ENCODE results near the gene CPNE1. TPM values are rescaled to one million over a fixed set of nuclear protein-coding genes. Genes with fewer than 3 reads are reported as not detected.

CPNE1 gene
- total and polyA plus RNA-seq, 10 of the 15 experiments (the other 5 are each of a cell fraction or from before 2014, with no cell fraction given), result 84.9 to 209 (median 146) TPM

DNA sequence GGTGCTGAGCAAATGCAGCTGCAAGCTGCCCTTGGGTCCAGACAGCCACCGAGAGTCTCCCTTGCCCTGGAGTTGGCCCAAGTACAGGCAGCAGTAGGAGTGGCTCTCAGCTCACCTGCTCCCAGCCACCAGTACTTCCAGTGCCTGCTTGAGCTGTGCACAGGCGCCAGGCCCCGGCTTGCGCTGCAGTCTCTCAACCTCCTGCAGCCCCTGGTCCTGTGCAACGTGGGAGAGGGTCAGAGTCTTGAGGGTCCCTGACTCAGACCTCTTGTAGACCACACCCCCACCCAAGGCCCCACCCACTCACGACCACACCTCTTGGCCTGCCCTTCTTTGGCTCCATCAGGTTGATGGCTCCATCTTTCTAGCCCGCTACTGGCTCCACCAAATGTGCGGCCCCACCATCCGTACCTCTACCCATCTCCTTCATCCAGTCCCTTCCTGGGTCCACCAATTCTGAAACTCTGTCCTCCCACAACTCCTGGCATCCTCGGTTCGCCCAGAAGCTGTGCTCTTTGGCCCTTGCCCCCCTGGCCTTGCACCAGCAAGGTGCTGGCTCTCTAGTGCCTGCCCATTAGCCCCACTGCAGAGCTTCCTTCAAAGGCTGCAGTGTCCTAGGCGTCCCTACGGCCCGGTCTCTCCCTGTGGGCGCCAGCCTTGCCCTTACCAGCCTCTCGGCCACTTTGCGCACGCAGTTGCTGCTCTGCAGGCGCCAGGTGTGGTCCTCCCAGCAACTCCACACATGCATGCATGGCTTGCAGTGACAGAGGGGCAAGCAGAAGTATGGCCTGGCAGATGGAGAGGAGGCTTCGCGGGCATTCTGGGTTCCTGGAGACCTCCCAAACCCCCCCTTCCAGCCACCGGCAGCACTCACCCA is 65.6 kb downstream of the CPNE1 start:
- SMC1A ChIA-PET (ENCODE audit: uncharacterized antibody, unreplicated experiment), result interaction anchor here (0.5 kb wide), 1 partner anchor 93 kb away, joined by 3 read pairs; no protein-coding TSS in a partner anchor
- CTCF ChIA-PET, result interaction anchor here (1.5 kb wide), 2 partner anchors 21 to 136 kb away, joined by 3 read pairs; no protein-coding TSS in a partner anchor

More for the DNA sequence above, 65.6 kb downstream of the CPNE1 start:
- RAD21 ChIA-PET (ENCODE audit: unreplicated experiment), result no interaction called here
- POLR2A ChIA-PET, result no interaction called here
- BruUV-seq (replicated peaks), result no TSS peak
- intact Hi-C loops (cut with micrococcal nuclease; ENCODE audit: unreplicated experiment), result no loop called here
- Histone ChIP-seq H3K36me3 (ENCODE audit: control insufficient read depth in 2 of 2, insufficient read depth in 2 of 2, low read length in 1 of 2) (no peaks in the 10 kb centered on the region), H3K9ac (ENCODE audit: control insufficient read depth, insufficient read depth, low read length) (no peak overlapping the region), H2AFZ (ENCODE audit: control insufficient read depth, low read depth, low read length) (no peak overlapping the region), H3K27ac (ENCODE audit: control insufficient read depth, insufficient read depth) (no peak overlapping the region), H3K79me2 (ENCODE audit: control insufficient read depth, insufficient read depth, low read length) (no peaks in the 10 kb centered on the region), H3K9me3 (replicated peaks; ENCODE audit: control insufficient read depth, insufficient read depth, low read length) (no peaks in the 10 kb centered on the region), H3K4me3 (no peak overlapping the region), H3K4me2 (ENCODE audit: control insufficient read depth, insufficient read depth) (no peak overlapping the region), H3K27me3 (replicated peaks in 1 of 2; ENCODE audit: control insufficient read depth in 2 of 2, insufficient read depth in 2 of 2, low read length in 1 of 2) (peaks cover 9 to 11% of the 10 kb centered on the region in 2 experiments; a peak in 3 of 4 replicates), H4K20me1 (ENCODE audit: control insufficient read depth, insufficient read depth) (no peaks in the 10 kb centered on the region), H3K4me1 (ENCODE audit: control insufficient read depth, insufficient read depth, low read length) (peaks cover 7% of the 10 kb centered on the region)
- DNase-seq (ENCODE audit: low read depth, low spot score) (no peak), FAIRE-seq (no peak), ATAC-seq (no peak)
- in situ Hi-C loops (cut with MboI), result no loop called here
- no peak for TF ChIP-seq POLR2AphosphoS5 (IDR thresholded peaks at IDR 0.05; ENCODE audit: low read length)
- no peak for TF ChIP-seq TCF7 (IDR thresholded peaks at IDR 0.05; ENCODE audit: borderline replicate concordance)
- TF ChIP-seq, protein P1, sequence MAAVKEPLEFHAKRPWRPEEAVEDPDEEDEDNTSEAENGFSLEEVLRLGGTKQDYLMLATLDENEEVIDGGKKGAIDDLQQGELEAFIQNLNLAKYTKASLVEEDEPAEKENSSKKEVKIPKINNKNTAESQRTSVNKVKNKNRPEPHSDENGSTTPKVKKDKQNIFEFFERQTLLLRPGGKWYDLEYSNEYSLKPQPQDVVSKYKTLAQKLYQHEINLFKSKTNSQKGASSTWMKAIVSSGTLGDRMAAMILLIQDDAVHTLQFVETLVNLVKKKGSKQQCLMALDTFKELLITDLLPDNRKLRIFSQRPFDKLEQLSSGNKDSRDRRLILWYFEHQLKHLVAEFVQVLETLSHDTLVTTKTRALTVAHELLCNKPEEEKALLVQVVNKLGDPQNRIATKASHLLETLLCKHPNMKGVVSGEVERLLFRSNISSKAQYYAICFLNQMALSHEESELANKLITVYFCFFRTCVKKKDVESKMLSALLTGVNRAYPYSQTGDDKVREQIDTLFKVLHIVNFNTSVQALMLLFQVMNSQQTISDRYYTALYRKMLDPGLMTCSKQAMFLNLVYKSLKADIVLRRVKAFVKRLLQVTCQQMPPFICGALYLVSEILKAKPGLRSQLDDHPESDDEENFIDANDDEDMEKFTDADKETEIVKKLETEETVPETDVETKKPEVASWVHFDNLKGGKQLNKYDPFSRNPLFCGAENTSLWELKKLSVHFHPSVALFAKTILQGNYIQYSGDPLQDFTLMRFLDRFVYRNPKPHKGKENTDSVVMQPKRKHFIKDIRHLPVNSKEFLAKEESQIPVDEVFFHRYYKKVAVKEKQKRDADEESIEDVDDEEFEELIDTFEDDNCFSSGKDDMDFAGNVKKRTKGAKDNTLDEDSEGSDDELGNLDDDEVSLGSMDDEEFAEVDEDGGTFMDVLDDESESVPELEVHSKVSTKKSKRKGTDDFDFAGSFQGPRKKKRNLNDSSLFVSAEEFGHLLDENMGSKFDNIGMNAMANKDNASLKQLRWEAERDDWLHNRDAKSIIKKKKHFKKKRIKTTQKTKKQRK (IDR thresholded peaks at IDR 0.05; ENCODE audit: low read depth, low read length), result no peak
- no peak for TF ChIP-seq SMAD5 (IDR thresholded peaks at IDR 0.05; ENCODE audit: low read depth)
- TF ChIP-seq, protein P2, sequence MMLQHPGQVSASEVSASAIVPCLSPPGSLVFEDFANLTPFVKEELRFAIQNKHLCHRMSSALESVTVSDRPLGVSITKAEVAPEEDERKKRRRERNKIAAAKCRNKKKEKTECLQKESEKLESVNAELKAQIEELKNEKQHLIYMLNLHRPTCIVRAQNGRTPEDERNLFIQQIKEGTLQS (IDR thresholded peaks at IDR 0.05; ENCODE audit: borderline replicate concordance, extremely low read depth, low read depth, low read length), result no peak
- TF ChIP-seq PAX5 (IDR thresholded peaks at IDR 0.05; ENCODE audit: borderline replicate concordance, low read depth, low read length), result no peak
- TF ChIP-seq, protein P3, sequence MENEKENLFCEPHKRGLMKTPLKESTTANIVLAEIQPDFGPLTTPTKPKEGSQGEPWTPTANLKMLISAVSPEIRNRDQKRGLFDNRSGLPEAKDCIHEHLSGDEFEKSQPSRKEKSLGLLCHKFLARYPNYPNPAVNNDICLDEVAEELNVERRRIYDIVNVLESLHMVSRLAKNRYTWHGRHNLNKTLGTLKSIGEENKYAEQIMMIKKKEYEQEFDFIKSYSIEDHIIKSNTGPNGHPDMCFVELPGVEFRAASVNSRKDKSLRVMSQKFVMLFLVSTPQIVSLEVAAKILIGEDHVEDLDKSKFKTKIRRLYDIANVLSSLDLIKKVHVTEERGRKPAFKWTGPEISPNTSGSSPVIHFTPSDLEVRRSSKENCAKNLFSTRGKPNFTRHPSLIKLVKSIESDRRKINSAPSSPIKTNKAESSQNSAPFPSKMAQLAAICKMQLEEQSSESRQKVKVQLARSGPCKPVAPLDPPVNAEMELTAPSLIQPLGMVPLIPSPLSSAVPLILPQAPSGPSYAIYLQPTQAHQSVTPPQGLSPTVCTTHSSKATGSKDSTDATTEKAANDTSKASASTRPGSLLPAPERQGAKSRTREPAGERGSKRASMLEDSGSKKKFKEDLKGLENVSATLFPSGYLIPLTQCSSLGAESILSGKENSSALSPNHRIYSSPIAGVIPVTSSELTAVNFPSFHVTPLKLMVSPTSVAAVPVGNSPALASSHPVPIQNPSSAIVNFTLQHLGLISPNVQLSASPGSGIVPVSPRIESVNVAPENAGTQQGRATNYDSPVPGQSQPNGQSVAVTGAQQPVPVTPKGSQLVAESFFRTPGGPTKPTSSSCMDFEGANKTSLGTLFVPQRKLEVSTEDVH (IDR thresholded peaks at IDR 0.05; ENCODE audit: low read depth, partially characterized antibody), result no peak
- TF ChIP-seq CHD1 (IDR thresholded peaks at IDR 0.05; ENCODE audit: low read depth, low read length), result no peak
- WGBS (ENCODE audit: insufficient coverage, insufficient replicate concordance, low lambda C conversion rate, missing lambda C conversion rate), result 68% methylated on average over 21 of the region's 22 CpGs

All from GM12878 (cell line).